ENCODE data around the gene MAFB.

- no peak for TF ChIP-seq CTCF (conservative IDR thresholded peaks at IDR 0.05; ENCODE audit: low read depth, low read length)
- no peak for TF ChIP-seq EZH2 (IDR thresholded peaks at IDR 0.05; ENCODE audit: borderline replicate concordance, low read depth, low read length, poor library complexity, severe bottlenecking)
Measured at GRCh38 chr20:40639676-40640355, 49.2 kb downstream of the MAFB start.

Data from A673 (cell line).